SK-N-SH (cell line): Measurements from ENCODE around the gene CFAP107. TPM values are rescaled to one million over a fixed set of nuclear protein-coding genes. Genes with fewer than 3 reads are reported as not detected.

Experiments
- CTCF ChIA-PET: fragments of 300-600, 350-600 bp; formaldehyde crosslinking; extraction: SDS; loops from one replicate; lab custom pipeline; 2021; lab: Yijun Ruan, JAX
- POLR2A ChIA-PET: fragments of 350-600 bp; sonication (Branson Sonifier 250); formaldehyde crosslinking; extraction: SDS; loops from one replicate; lab custom pipeline; 2020; ENCODE audit warnings: antibody characterized with exemption, inconsistent platforms; lab: Yijun Ruan, JAX
- DNase-seq: peaks from one replicate; pipeline ENCODE4 v3.0.0; 2012
- H2AFZ ChIP-seq: fragments of 200-600 bp; sonication (generic); 2 replicates; pipeline ENCODE4 v1.8.1; 2016; ENCODE audit warnings: antibody characterized with exemption, mild to moderate bottlenecking, low read depth
- H3F3A ChIP-seq: fragments of 200-600 bp; sonication (generic); replicated peaks from 2 replicates; pipeline ENCODE3; 2016; ENCODE audit warnings: antibody characterized with exemption, mild to moderate bottlenecking; ENCODE audit not compliant: insufficient read depth
- H3K27ac ChIP-seq, 2 experiments: fragments of 200-500 bp in 1 of 2; fragments of 200-600 bp in 1 of 2; sonication (Bioruptor generic) in 1 of 2; sonication (generic), shearing (Covaris generic) in 1 of 2; 2 replicates each; pipeline versions ENCODE4 v1.5.1 to v1.6.1; 2014 to 2016; ENCODE audit warnings: low read depth in 2 of 2, inconsistent platforms in 1 of 2, low read length in 1 of 2, mild to moderate bottlenecking in 1 of 2, mixed read lengths in 1 of 2
- H3K27me3 ChIP-seq: fragments of 200-600 bp; sonication (generic), shearing (Covaris generic); 2 replicates; pipeline ENCODE4 v1.6.1; 2016; ENCODE audit warnings: mixed run types; ENCODE audit not compliant: insufficient read depth
- H3K36me3 ChIP-seq, 2 experiments: fragments of 200-500 bp in 1 of 2; fragments of 200-600 bp in 1 of 2; sonication (Bioruptor generic) in 1 of 2; sonication (generic) in 1 of 2; replicated peaks in 1 of 2; 2 replicates each; pipeline versions ENCODE3 to v1.5.1; 2014 to 2016; ENCODE audit warnings: low read length in 1 of 2, mild to moderate bottlenecking in 1 of 2; ENCODE audit not compliant: insufficient read depth in 2 of 2, control insufficient read depth in 1 of 2
- H3K4me1 ChIP-seq, 2 experiments: fragments of 200-500 bp in 1 of 2; fragments of 200-600 bp in 1 of 2; sonication (Bioruptor generic) in 1 of 2; sonication (generic), shearing (Covaris generic) in 1 of 2; 2 replicates each; pipeline versions ENCODE4 v1.5.1 to v1.6.1; 2014 to 2016; ENCODE audit warnings: low read depth in 1 of 2, low read length in 1 of 2, mixed run types in 1 of 2; ENCODE audit not compliant: insufficient read depth in 2 of 2, control insufficient read depth in 1 of 2
- H3K4me2 ChIP-seq: fragments of 200-600 bp; sonication (generic), shearing (Covaris generic); 2 replicates; pipeline ENCODE4 v1.6.1; 2017; ENCODE audit warnings: mixed run types
- H3K4me3 ChIP-seq, 2 experiments: fragments of 200-500 bp in 1 of 2; fragments of 200-600 bp in 1 of 2; sonication (Bioruptor generic) in 1 of 2; sonication (generic), shearing (Covaris generic) in 1 of 2; 2 replicates each; pipeline versions ENCODE4 v1.5.1 to v1.8.1; 2014 to 2016; ENCODE audit warnings: low read depth in 2 of 2, inconsistent platforms in 1 of 2, low read length in 1 of 2, mild to moderate bottlenecking in 1 of 2, mixed read lengths in 1 of 2, moderate library complexity in 1 of 2
- H3K79me2 ChIP-seq: fragments of 200-600 bp; sonication (generic); 2 replicates; pipeline ENCODE4 v1.8.1; 2017; ENCODE audit warnings: mild to moderate bottlenecking; ENCODE audit not compliant: insufficient read depth
- H3K9ac ChIP-seq: fragments of 200-600 bp; sonication (generic); 2 replicates; pipeline ENCODE4 v1.6.1; 2017; ENCODE audit warnings: mixed run types
- H3K9me2 ChIP-seq: fragments of 200-600 bp; sonication (generic); 2 replicates; pipeline ENCODE4 v1.6.1; 2017; ENCODE audit warnings: mixed run types
- H3K9me3 ChIP-seq: fragments of 200-600 bp; sonication (generic); 2 replicates; pipeline ENCODE4 v1.6.1; 2017; ENCODE audit warnings: mixed run types, mild to moderate bottlenecking, moderate library complexity
- H4K20me1 ChIP-seq: fragments of 200-600 bp; sonication (generic); 2 replicates; pipeline ENCODE4 v1.6.1; 2017; ENCODE audit warnings: mild to moderate bottlenecking, mixed run types; ENCODE audit not compliant: insufficient read depth
- CTCF ChIP-seq: fragments of 200-600 bp; sonication (generic); IDR thresholded peaks from 2 replicates; pipeline ENCODE4 v1.6.1; 2017; ENCODE audit warnings: antibody characterized with exemption, mild to moderate bottlenecking, moderate library complexity
- FOSL2 ChIP-seq: IDR thresholded peaks from 2 replicates; pipeline ENCODE4 v1.4.0; 2012; ENCODE audit warnings: low read depth, mild to moderate bottlenecking, moderate library complexity, borderline replicate concordance
- FOXJ3 ChIP-seq: sonication (generic); formaldehyde crosslinking; IDR thresholded peaks from 2 replicates; pipeline ENCODE4 v1.5.1; 2020; ENCODE audit warnings: mild to moderate bottlenecking, missing genetic modification reagents
- FOXM1 ChIP-seq: IDR thresholded peaks from 2 replicates; pipeline ENCODE4 v1.4.0; 2012; ENCODE audit warnings: low read depth, mild to moderate bottlenecking
- GABPA ChIP-seq: IDR thresholded peaks from 2 replicates; pipeline ENCODE4 v1.4.0; 2012; ENCODE audit warnings: low read depth, mild to moderate bottlenecking
- GATA2 ChIP-seq: sonication (generic); formaldehyde crosslinking; IDR thresholded peaks from 2 replicates; pipeline ENCODE4 v1.5.0; 2020; ENCODE audit warnings: mild to moderate bottlenecking, missing genetic modification reagents
- MXI1 ChIP-seq: IDR thresholded peaks from 2 replicates; pipeline ENCODE4 v1.6.1; 2012; ENCODE audit warnings: mild to moderate bottlenecking, low read depth, low read length, improper control_type of control experiment
- NRF1 ChIP-seq: IDR thresholded peaks from 2 replicates; pipeline ENCODE4 v1.6.1; 2012; ENCODE audit warnings: low read depth, mild to moderate bottlenecking, low read length
- PBX3 ChIP-seq: IDR thresholded peaks from 2 replicates; pipeline ENCODE4; 2012
- POLR2AphosphoS5 ChIP-seq: IDR thresholded peaks from 2 replicates; pipeline ENCODE4 v1.6.1; 2012; ENCODE audit warnings: low read depth, low read length
- RAD21 ChIP-seq: IDR thresholded peaks from 2 replicates; pipeline ENCODE4 v1.6.1; 2012; ENCODE audit warnings: mild to moderate bottlenecking, low read length
- RFX5 ChIP-seq: IDR thresholded peaks from 2 replicates; pipeline ENCODE4 v1.6.1; 2012; ENCODE audit warnings: mild to moderate bottlenecking, improper control_type of control experiment, low read length
- SIN3A ChIP-seq: IDR thresholded peaks from 2 replicates; pipeline ENCODE4 v1.6.1; 2012; ENCODE audit warnings: low read depth, mild to moderate bottlenecking, low read length, moderate library complexity, borderline replicate concordance
- SMC3 ChIP-seq: IDR thresholded peaks from 2 replicates; pipeline ENCODE4 v1.6.1; 2012; ENCODE audit warnings: low read depth, low read length, improper control_type of control experiment
- TAF1 ChIP-seq: IDR thresholded peaks from 2 replicates; pipeline ENCODE4 v1.6.1; 2012; ENCODE audit warnings: low read depth, mild to moderate bottlenecking, low read length, moderate library complexity, borderline replicate concordance
- TCF12 ChIP-seq: IDR thresholded peaks from 2 replicates; pipeline ENCODE4 v1.4.0; 2012
- YY1 ChIP-seq: IDR thresholded peaks from 2 replicates; pipeline ENCODE4 v1.4.0; 2012; ENCODE audit warnings: low read depth, mild to moderate bottlenecking
- whole genome bisulfite sequencing: methylation state at CpG from one replicate; pipeline ENCODE4 v1.1.6; 2017; ENCODE audit warnings: low lambda C conversion rate; 5-methylcytosine and 5-hydroxymethylcytosine counted together
- polyA plus RNA-seq, 3 experiments: library from polyadenylated mRNA; depleted of rRNA; stranded (reverse); fragments of >200 nt; gene quantifications; 2 replicates each; pipeline ENCODE4 v1.2.3, GENCODE V29; 2012
- TF ChIP-seq, protein P1 (sequence below): IDR thresholded peaks from 2 replicates; pipeline ENCODE4 v1.4.0; 2012; ENCODE audit warnings: low read depth, borderline replicate concordance
- TF ChIP-seq, protein P2 (sequence below): fragments of 150-350 bp; IDR thresholded peaks from 2 replicates; pipeline ENCODE4 v1.6.1; 2017; ENCODE audit warnings: antibody characterized with exemption, low read length, low read depth, borderline replicate concordance
- TF ChIP-seq, protein P3 (sequence below): IDR thresholded peaks from 2 replicates; pipeline ENCODE4 v1.4.0; 2012; ENCODE audit warnings: low read depth, borderline replicate concordance

The CFAP107 gene
- polyA plus RNA-seq, 1 of the 3 experiments (the other 2 are of a cell fraction): not detected

GRCh38 chr1:12764016-12764415, 18.0 kb downstream of the CFAP107 start:
- ChIA-PET POLR2A (no interaction called here), CTCF (no interaction called here)
- TF ChIP-seq SMC3: no peak
- TF ChIP-seq MXI1: no peak
- TF ChIP-seq TAF1: no peak
- no peak for TF ChIP-seq YY1
- TF ChIP-seq GATA2 (CRISPR knock-in tag): no peak
- TF ChIP-seq RFX5: no peak
- no peak for TF ChIP-seq FOSL2
- TF ChIP-seq CTCF: no peak
- TF ChIP-seq, protein P1, sequence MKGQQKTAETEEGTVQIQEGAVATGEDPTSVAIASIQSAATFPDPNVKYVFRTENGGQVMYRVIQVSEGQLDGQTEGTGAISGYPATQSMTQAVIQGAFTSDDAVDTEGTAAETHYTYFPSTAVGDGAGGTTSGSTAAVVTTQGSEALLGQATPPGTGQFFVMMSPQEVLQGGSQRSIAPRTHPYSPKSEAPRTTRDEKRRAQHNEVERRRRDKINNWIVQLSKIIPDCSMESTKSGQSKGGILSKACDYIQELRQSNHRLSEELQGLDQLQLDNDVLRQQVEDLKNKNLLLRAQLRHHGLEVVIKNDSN: no peak
- no peak for TF ChIP-seq GABPA
- no peak for TF ChIP-seq RAD21
- TF ChIP-seq FOXJ3 (CRISPR knock-in tag): no peak
- no peak for TF ChIP-seq NRF1
- TF ChIP-seq TCF12: no peak
- no peak for TF ChIP-seq FOXM1
- TF ChIP-seq, protein P2, sequence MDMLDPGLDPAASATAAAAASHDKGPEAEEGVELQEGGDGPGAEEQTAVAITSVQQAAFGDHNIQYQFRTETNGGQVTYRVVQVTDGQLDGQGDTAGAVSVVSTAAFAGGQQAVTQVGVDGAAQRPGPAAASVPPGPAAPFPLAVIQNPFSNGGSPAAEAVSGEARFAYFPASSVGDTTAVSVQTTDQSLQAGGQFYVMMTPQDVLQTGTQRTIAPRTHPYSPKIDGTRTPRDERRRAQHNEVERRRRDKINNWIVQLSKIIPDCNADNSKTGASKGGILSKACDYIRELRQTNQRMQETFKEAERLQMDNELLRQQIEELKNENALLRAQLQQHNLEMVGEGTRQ: no peak
- no peak for TF ChIP-seq SIN3A
- TF ChIP-seq PBX3: no peak
- TF ChIP-seq POLR2AphosphoS5: no peak
- TF ChIP-seq, protein P3, sequence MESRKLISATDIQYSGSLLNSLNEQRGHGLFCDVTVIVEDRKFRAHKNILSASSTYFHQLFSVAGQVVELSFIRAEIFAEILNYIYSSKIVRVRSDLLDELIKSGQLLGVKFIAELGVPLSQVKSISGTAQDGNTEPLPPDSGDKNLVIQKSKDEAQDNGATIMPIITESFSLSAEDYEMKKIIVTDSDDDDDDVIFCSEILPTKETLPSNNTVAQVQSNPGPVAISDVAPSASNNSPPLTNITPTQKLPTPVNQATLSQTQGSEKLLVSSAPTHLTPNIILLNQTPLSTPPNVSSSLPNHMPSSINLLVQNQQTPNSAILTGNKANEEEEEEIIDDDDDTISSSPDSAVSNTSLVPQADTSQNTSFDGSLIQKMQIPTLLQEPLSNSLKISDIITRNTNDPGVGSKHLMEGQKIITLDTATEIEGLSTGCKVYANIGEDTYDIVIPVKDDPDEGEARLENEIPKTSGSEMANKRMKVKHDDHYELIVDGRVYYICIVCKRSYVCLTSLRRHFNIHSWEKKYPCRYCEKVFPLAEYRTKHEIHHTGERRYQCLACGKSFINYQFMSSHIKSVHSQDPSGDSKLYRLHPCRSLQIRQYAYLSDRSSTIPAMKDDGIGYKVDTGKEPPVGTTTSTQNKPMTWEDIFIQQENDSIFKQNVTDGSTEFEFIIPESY: no peak
- Histone ChIP-seq H3K36me3 (no peaks in the 10 kb centered on the region), H3K9me2 (no peaks in the 10 kb centered on the region), H4K20me1 (no peaks in the 10 kb centered on the region), H3K4me1 (no peaks in the 10 kb centered on the region), H3K27me3 (no peaks in the 10 kb centered on the region; the same call in 1 of the 2 replicates), H3K27ac (no peak overlapping the region), H2AFZ (no peak overlapping the region), H3K4me3 (no peak overlapping the region), H3K9me3 (no peaks in the 10 kb centered on the region), H3K4me2 (no peak overlapping the region), H3F3A (no peaks in the 10 kb centered on the region), H3K9ac (no peak overlapping the region), H3K79me2 (no peaks in the 10 kb centered on the region)
- no peak for DNase-seq
- WGBS: 1% methylated on average over 5 of the region's 5 CpGs
